Neutrophil (primary cell): ENCODE measurements around the gene TPRG1L.
A peak's percentile ranks its signal among the peaks of the same experiment; 100 is the strongest.

Experiments used
- H3K27ac ChIP-seq: fragments of 200-600 bp; sonication (generic); 2 replicates; pipeline ENCODE4 v1.5.1; 2016; ENCODE audit warnings: mild to moderate bottlenecking, moderate library complexity
- H3K27me3 ChIP-seq: fragments of 200-600 bp; sonication (generic); 2 replicates; pipeline ENCODE4 v1.6.0; 2016; ENCODE audit warnings: mild to moderate bottlenecking
- H3K36me3 ChIP-seq: fragments of 200-600 bp; sonication (generic); 2 replicates; pipeline ENCODE4 v1.5.1; 2017
- H3K4me1 ChIP-seq, 2 experiments: fragments of 200-600 bp in 1 of 2; sonication (generic) in 1 of 2; 1 replicate in 1 of 2; 2 replicates in 1 of 2; pipeline versions ENCODE4 v1.5.1 to v1.6.1; 2013 to 2016; ENCODE audit warnings: low read depth in 1 of 2, low read length in 1 of 2, mild to moderate bottlenecking in 1 of 2, moderate library complexity in 1 of 2; ENCODE audit not compliant: control insufficient read depth in 1 of 2, insufficient read depth in 1 of 2
- H3K4me3 ChIP-seq, 2 experiments: fragments of 200-600 bp in 1 of 2; sonication (generic) in 1 of 2; 1 replicate in 1 of 2; 2 replicates in 1 of 2; pipeline ENCODE4 v1.5.1; 2013 to 2016; ENCODE audit warnings: low read depth in 1 of 2, low read length in 1 of 2, mild to moderate bottlenecking in 1 of 2, moderate library complexity in 1 of 2
- H3K9me3 ChIP-seq: fragments of 200-600 bp; sonication (generic); 2 replicates; pipeline ENCODE4 v1.5.1; 2016
- TF ChIP-seq, protein P1 (sequence below): fragments of 200-600 bp; sonication (generic); IDR thresholded peaks from 2 replicates; pipeline ENCODE4 v1.5.1; 2016; ENCODE audit warnings: antibody characterized with exemption

The TPRG1L gene

GRCh38 chr1:3650248-3651025, 25.6 kb downstream of the TPRG1L start:
- peaks cover 55% of the 10 kb centered on the region for H3K27me3 ChIP-seq

GRCh38 chr1:3651026-3651929, 26.5 kb downstream of the TPRG1L start:
- Histone ChIP-seq H3K36me3 (peaks cover 8% of the 10 kb centered on the region), H3K4me3 (peak overlapping the region; percentile 10 to 89), H3K9me3 (no peaks in the 10 kb centered on the region), H3K27ac (no peak overlapping the region), H3K4me1 (peaks cover 65 to 70% of the 10 kb centered on the region in 2 experiments), H3K27me3 (peaks cover 63% of the 10 kb centered on the region)
- TF ChIP-seq, protein P1, sequence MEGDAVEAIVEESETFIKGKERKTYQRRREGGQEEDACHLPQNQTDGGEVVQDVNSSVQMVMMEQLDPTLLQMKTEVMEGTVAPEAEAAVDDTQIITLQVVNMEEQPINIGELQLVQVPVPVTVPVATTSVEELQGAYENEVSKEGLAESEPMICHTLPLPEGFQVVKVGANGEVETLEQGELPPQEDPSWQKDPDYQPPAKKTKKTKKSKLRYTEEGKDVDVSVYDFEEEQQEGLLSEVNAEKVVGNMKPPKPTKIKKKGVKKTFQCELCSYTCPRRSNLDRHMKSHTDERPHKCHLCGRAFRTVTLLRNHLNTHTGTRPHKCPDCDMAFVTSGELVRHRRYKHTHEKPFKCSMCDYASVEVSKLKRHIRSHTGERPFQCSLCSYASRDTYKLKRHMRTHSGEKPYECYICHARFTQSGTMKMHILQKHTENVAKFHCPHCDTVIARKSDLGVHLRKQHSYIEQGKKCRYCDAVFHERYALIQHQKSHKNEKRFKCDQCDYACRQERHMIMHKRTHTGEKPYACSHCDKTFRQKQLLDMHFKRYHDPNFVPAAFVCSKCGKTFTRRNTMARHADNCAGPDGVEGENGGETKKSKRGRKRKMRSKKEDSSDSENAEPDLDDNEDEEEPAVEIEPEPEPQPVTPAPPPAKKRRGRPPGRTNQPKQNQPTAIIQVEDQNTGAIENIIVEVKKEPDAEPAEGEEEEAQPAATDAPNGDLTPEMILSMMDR = no peak

More at GRCh38 chr1:3650248-3651025, 25.6 kb downstream of the TPRG1L start:
- peaks cover 70 to 77% of the 10 kb centered on the region in 2 experiments for H3K4me1 ChIP-seq
- peak overlapping the region; percentile 89 for H3K4me3 ChIP-seq
- peak overlapping the region; percentile 66 for H3K27ac ChIP-seq
- no peaks in the 10 kb centered on the region for H3K9me3 ChIP-seq
- TF ChIP-seq, protein P1 = no peak
- H3K36me3 ChIP-seq = peaks cover 16% of the 10 kb centered on the region

DNA sequence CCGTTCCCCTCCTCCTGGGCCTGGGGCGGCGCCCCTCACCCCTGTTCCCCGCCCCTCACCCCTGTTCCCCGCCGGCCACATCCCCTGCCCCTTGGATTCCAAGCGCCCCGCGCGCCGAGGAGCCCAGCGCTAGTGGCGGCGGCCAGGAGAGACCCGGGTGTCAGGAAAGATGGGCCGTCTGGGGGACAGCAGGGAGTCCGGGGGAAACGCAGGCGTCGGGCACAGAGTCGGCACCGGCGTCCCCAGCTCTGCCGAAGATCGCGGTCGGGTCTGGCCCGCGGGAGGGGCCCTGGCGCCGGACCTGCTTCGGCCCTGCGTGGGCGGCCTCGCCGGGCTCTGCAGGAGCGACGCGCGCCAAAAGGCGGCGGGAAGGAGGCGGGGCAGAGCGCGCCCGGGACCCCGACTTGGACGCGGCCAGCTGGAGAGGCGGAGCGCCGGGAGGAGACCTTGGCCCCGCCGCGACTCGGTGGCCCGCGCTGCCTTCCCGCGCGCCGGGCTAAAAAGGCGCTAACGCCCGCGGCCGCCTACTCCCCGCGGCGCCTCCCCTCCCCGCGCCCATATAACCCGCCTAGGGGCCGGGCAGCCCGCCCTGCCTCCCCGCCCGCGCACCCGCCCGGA, 27.2 kb downstream of the TPRG1L start, which contains the start of gene TP73:
TP73 (plus strand) TSS at position 587 of the 618 bp plus-strand sequence. CDS start 29,850 bp downstream, outside the sequence.
- peaks cover 58 to 62% of the 10 kb centered on the region in 2 experiments for H3K4me1 ChIP-seq
- H3K27ac ChIP-seq = no peak within 1 kb of the TSS
- TF ChIP-seq, protein P1 = no peak
- H3K9me3 ChIP-seq = no peaks in the 10 kb centered on the region
- peak within 1 kb of the TSS; percentile 40 to 89 for H3K4me3 ChIP-seq
- H3K36me3 ChIP-seq = no peaks in the 10 kb centered on the region
- H3K27me3 ChIP-seq = peaks cover 71% of the 10 kb centered on the region

- peaks cover 77% of the 10 kb centered on the region for H3K27me3 ChIP-seq
- peak overlapping the region; percentile 40 to 89 for H3K4me3 ChIP-seq
- TF ChIP-seq, protein P1 = no peak
- peaks cover 51 to 55% of the 10 kb centered on the region in 2 experiments for H3K4me1 ChIP-seq
- no peaks in the 10 kb centered on the region for H3K36me3 ChIP-seq
- no peak overlapping the region for H3K27ac ChIP-seq
- H3K9me3 ChIP-seq = no peaks in the 10 kb centered on the region
Measured at GRCh38 chr1:3652548-3653285, 27.9 kb downstream of the TPRG1L start.

- Histone ChIP-seq H3K27ac (no peak overlapping the region), H3K4me3 (no peak overlapping the region), H3K4me1 (peaks cover 46 to 50% of the 10 kb centered on the region in 2 experiments), H3K27me3 (peaks cover 83% of the 10 kb centered on the region), H3K9me3 (no peaks in the 10 kb centered on the region), H3K36me3 (no peaks in the 10 kb centered on the region)
- TF ChIP-seq, protein P1 = no peak
Measured at GRCh38 chr1:3653286-3653618, 28.4 kb downstream of the TPRG1L start.
